Inflammatory macrophage (primary cell): ENCODE results near the gene GEMIN2.
"Not testable (repeated sequence)": the region's sequence is repeated elsewhere in the genome, so short reads cannot be mapped to it uniquely, and the experiment has no call there.

Source experiments
- DNase-seq, 2 donors: peaks; one replicate each; pipeline ENCODE4 v3.0.0-alpha.2; 2020 to 2022

GEMIN2 gene

DNA sequence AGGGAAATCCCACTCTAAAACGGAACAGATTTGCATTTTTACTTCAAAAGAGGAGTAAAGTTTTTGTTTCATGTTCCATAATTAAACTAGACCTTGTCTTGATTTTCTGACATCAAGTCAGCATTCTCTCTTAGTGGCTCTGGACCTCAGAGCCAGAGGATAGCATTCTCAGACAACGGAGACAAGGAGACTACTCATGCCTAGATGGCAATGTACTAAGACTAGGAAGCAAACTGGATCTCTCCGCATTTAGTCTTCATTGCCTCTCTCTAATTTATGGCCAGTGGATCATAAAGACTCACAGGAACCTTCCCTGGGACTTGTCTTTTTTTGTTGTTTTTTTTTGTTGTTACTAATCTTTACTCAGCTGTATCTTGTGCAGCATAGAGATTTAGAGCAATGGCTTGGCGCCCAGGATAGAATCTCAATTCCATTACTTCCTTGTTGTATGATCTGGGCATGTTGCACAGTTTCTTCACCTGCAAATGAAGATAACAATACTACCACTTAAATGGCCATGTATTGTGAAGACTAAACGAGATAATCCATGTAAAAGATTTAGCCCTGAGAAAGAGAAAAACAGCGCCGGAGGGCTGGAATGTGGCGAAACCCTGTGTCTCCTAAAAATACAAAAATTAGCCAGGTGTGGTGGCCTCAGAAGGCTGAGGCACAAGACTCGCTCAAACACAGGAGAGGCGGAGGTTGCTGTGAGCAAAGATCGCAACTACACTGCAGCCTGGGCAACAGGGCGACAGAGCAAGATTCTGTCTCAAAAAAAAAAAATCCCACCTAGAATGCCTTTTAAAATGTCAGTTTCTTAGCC is 4.0 kb upstream of the GEMIN2 start:
- no peak for DNase-seq

DNA sequence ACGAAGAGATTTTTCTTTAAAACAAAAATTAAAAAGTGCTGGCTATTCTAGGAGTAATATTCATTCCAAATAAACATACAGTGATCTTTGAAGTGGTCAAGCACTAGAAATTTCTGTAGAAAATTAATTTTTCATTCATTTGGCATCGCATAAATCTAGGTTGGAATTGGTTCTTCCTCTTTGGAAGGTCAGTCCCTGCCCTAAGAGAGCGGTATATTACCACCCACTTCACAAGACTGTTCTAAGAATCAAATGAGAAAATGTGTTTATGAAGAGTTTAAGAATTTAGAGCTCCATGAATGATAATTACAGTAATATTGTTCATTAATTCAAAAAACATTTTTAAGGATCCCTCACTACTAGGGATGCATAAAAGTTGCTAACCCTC is 444 bp upstream of the GEMIN2 start:
- DNase-seq: no peak

DNA sequence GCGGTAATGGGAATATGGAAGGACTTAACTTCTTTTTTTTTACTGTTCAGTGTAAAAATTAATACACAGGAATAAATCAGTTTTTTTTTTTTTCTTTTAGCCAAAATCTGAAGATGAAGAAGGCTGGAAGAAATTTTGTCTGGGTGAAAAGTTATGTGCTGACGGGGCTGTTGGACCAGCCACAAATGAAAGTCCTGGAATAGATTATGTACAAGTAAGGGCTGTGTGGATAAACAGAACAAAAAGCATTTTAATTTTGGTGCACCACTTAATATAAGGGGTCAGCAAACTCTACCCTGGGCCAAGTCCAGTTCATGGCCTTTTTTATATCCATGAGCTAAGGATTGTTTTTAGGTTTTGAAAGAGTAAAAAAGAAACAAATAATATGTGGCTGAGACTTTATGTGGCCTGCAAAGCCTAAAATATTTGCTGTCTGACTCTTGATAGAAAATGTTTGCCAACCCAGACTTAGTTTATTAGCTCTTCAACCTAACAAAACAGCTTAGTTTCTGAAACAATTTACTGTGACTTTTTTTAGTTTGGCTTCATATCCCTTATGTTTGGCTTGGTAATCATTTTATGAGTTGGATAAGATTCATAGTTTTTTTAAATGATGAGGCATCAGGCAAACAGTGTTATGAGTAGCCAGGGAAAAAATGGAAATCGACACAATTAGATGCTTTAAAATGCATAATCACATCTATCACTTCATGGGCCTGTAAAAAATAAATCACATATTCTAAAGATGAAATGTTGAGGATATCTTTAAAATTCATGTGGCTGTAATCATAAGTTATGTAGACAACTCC is 8.4 kb downstream of the GEMIN2 start:
- DNase-seq: no peak

DNA sequence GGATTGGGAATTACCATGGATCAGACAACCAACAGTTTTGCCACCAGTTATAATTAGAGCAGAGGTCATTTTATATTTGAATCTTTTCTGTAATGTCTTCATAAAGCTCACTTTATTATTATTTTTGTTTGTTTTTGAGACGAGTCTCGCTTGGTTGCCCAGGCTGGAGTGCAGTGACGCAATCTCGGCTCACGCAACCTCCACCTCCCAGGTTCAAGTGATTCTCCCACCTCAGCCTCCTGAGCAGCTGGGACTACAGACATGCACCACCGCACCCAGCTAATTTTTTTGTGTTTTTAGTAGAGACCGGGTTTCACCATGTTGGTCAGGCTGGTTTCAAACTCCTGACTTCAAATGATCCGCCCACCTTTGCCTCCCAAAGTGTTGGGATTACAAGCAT is 23.7 kb downstream of the GEMIN2 start:
- not testable (repeated sequence) for DNase-seq

DNA sequence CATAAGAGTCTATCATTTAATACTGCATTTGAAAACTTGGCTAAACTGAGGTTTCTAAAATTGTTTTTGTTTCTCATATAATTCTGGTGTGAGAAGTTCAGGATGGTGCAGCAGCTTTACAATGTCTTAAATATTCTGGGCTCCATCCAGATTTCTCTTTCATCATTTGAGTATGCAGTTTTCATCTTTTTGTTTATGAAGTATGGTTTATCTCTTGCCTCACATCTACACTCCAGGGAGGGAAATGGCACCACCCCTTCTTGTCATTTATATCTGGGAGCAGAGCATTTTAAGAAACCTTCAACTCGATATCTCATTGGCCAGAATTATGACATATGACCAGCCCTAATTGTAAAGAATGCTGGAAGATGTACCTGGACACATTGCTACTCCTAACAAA is 24.3 kb downstream of the GEMIN2 start:
- no peak for DNase-seq

DNA sequence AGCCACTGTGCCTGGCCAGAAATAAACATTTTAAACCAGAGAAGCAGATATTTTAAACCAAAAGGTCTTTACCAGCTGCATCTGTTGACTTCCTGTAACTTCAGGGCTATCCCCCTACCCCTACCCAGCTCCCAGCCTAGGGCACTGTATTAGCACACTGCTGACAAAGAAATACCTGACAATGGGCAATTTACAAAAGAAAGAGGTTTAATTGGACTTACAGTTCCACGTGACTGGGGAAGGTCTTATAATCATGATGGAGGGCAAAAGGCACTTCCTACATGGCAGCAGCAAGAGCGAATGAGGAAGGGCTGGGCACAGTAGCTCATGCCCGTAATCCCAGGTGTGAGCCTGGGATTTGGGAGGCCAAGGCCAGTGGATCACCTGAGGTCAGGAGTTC is 26.0 kb downstream of the GEMIN2 start:
- DNase-seq: no peak

DNA sequence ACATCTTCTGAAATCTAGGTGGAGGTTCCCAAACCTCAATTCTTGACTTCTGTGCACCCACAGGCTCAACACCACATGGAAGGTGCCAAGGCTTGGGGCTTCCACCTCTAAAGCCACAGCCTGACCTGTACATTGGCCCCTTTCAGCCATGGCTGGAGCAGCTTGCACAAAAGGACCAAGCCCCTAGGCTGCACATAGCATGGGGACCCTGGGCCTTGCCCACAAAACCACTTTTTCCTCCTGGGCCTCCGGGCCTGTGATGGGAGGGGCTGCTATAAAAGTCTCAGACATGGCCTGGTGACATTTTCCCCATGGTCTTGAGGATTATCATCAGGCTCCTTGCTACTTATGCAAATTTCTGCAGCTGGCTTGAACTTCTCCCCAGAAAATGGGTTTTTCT is 27.5 kb downstream of the GEMIN2 start:
- not testable (repeated sequence) for DNase-seq

DNA sequence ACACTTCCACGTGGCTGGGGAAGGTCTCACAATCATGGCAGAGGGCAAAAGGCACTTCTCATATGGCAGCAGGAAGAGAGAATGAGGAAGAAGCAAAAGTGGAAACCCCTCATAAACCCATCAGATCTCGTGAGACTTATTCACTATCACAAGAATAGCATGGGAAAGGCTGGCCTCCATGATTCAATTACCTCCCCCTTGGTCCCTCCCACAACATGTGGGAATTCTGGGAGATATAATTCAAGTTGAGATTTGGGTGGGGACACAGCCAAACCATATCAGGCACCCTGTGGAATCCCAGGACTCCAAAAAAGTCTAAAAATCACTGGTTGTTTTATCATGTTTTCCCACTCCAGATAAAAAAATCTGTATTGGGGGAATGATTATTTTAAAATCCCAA is 29.1 kb downstream of the GEMIN2 start:
- not testable (repeated sequence) for DNase-seq

DNA sequence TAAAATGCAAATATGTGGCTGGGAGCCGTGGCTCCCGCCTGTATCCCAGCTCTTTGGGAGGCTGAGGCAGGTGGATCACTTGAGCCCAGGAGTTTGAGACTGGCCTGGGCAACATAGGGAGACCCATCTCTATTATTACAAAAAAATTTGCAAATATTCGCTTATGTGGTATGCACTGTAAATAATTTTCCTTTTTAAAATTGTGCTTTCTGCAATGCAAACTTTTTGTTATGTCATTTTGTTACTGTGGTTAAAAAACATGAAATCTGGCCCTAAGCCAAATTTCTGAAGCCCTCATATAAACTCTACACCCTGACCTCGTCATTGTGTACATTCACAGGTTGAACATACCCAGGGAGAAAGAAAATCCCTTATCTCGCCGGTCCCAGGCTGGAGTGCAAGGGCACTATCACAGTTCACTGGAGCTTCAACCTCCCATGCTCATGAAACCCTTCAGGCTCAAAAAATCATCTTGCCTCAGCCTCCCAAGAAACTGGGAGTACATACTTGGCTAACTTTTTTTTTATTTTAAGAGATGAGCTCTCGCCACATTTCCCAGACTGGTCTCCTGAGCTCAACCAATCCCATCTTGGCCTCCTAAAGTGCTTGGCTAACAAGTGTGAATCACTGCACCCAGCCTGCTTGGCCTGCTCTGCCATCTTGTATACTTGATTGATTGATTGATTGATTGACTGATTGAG is 31.3 kb downstream of the GEMIN2 start:
- no peak for DNase-seq

DNA sequence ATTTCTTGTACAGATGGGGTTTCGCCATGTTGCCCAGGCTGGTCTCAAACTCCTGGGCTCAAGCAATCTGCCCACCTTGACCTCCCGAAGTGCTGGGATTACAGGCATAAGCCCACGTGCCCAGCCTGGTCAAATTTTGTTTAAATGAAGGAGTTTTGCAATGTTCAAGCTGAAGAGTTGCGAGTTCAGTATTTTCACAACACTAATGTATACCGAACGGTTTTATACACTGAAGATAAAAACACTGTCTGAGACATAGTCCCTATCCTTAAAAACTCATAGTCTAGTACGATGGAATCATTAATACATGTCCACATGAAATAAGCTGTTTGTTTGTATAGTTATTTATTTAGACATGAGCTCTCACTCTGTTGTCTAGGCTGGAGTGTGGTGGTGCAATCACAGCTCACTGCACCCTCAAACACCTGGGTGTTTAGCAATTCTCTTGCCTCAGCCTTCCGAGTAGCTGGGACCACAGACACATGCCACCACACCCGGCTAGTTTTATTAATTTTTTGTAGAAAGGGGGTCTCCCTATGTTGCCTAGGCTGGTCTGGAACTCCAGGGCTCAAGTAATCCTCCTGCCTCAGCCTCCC is 40.6 kb downstream of the GEMIN2 start:
- DNase-seq: no peak

DNA sequence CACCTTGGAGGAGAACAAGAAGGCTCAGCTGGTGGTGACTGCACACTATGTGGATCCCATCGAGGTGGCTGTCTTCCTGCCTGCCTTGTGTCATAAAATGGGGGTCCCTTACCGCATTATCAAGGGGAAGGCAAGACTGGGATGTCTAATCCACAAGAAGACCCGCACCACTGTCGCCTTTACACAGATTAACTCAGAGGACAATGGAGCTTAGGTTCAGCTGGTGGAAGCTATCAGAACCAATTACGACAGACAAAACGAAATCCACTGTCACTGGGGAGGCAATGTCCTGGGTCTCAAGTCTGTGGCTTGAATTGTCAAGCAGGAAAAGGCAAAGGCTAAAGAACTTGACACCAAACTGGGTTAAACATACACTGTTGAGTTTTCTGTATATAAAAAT is 43.4 kb downstream of the GEMIN2 start:
- DNase-seq: no peak

DNA sequence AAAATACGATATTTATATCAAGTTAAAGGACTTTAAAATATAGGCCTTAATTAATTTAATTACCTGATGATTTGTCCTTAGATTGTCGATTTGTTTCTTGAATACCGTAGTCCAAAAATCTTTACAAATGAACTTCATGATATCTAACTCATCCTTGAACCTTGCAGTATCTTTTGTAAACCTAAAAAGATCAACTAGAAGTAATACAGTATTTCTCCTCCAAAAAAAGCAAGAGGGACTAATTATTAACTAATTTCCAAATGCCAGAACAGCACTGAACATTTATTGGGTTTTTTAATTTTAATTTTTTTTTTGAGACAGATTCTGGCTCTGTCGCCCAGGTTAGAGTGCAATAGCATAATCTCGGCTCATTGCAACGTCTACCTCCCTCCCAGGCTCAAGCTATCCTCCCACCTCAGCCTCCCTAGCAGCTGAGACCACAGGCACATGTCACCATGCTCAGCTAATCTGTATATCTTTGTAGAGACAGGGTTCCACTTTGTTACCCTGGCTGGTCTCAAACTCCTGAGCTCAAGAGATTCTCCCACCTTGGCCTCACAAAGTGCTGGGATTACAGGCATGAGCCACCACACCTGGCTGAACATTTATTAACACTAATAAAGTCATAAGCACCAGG is 44.2 kb downstream of the GEMIN2 start:
- no peak for DNase-seq

DNA sequence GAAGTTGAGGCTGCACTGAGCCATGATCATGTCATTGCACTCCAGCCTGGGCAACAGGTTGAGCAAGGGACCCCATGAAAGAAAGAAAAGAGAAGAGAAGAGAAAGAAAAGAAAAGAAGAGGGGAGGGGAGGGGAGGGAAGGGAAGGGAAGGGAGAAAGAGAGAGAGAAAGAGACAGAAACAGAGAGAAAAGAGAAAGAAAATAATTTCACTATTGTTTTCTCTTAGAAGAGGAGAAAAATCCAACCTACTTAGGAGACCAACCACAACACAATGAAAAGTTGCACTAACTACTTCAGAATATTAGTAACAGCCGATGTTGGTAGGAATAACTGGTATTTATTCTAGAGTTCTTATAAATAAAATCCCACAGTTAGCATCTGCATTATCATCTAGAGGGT is 46.4 kb downstream of the GEMIN2 start:
- DNase-seq: no peak

DNA sequence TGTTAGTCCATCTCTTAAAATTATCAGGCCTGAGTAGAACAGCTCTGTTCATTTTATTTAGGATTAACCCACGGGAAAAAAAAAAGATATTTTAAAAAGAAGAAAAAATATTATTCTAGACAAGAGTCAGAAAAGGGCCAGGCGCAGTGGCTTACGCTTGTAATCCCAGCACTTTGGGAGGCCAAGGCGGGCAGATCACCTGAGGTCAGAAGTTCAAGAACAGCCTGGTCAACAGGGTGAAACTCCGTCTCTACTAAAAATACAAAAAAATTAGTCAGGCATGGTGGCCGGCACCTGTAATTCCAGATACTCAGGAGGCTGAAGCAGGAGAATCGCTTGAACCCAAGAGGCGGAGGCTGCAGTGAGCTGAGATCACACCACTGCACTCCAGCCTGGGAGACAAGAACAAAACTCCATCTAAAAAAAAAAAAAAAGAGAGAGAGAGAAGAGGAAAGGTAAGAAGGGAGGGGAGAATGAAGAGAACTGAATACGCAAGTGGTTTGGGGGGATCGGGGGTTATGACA is 53.7 kb downstream of the GEMIN2 start:
- DNase-seq: not testable (repeated sequence)

DNA sequence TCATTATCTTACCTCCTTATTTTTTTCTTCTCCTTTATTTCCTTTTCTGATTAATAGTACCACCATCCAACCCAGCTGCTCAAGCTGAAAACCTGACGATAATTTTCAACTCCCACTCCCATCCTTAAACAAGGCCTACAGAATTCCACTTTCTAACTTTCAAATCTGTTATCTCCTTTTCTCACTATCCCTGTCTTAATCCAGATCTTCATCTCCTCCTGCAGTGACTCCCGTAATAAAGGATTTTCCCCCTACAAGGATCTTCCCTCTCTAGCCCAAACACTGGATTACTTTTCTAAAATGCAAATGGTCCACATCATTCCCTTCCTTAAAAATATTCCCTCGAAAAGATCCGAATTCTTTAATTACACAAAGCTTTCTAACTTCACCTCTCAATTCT is 54.5 kb downstream of the GEMIN2 start:
- DNase-seq: no peak

DNA sequence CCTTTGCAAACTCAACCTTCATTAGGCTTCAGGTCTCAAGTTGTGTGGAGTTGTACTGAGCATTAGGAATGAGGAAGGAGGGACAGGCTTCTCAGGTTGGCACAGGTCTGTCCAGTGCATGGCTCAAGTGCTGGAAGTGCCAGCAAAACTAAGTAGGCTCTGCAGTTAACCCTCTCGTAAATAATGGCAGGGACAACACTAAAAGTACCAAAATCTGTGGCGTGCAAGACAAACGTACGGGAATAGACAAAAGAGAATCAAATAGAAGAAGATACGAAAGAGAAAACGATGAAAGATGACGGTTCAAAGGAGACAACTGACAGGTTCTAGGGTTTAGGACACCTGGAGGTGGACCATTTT is 55.4 kb downstream of the GEMIN2 start:
- peak in 1 of 2 donors; percentile 9 for DNase-seq

DNA sequence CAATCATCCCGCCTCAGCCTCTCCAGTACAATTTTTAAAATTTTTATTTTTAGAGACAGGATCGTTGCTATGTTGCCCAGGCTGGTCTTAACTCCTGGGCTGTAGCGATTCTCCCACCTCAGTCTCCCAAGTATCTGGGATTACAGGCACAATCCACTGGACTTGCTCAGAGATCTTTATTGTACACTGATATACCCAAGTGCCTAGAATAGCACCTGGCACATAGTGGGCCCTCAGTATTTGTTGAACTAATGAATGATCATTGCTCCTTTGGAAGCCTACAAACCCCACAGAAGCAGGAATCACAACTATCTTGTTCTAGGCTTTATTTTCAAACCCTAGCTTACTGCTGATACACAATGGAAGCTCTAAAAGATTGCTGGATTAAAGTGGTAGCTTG is 59.1 kb downstream of the GEMIN2 start:
- no peak for DNase-seq

DNA sequence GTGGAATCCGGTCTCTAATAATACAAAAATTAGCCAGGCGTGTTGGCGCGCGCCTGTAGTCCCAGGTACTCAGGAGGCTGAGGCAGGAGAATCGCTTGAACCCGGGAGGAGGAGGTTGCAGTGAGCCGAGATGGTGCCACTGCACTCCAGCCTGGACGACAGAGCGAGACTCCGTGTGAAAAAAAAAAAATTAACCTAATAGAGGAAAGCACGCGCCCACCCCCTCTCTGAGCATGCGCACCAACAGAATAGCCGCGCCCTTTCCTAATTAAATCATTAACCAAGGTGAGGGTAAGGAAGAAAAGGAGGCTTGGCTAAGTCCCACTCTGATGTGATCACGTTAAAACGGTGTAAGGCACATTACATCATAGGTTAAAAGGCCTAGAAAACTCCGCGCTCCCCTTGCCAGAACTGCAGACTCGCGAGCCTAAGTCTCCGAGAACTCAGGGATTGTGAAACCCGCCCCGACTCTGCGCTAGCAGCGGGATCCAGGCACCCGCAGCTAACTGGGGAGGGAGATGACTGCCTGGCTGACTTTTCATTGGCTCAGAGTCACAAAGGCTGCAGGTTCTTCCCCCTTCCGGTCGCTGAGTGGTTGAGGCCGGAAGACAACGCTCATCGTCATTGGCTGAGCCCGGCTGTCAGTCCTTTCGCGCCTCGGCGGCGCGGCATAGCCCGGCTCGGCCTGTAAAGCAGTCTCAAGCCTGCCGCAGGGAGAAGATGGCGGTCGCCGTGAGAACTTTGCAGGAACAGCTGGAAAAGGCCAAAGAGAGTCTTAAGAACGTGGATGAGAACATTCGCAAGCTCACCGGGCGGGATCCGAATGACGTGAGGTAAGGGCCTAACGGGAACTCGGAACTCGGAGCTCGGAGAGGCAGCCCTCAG is 60.7 kb downstream of the GEMIN2 start, which contains the start of gene PNN:
Gene PNN, plus strand, starts transcription at position 695 of the 885 bp plus-strand sequence. Its CDS starts 26 bp downstream, at position 721.
- DNase-seq: peak; percentile 99

DNA sequence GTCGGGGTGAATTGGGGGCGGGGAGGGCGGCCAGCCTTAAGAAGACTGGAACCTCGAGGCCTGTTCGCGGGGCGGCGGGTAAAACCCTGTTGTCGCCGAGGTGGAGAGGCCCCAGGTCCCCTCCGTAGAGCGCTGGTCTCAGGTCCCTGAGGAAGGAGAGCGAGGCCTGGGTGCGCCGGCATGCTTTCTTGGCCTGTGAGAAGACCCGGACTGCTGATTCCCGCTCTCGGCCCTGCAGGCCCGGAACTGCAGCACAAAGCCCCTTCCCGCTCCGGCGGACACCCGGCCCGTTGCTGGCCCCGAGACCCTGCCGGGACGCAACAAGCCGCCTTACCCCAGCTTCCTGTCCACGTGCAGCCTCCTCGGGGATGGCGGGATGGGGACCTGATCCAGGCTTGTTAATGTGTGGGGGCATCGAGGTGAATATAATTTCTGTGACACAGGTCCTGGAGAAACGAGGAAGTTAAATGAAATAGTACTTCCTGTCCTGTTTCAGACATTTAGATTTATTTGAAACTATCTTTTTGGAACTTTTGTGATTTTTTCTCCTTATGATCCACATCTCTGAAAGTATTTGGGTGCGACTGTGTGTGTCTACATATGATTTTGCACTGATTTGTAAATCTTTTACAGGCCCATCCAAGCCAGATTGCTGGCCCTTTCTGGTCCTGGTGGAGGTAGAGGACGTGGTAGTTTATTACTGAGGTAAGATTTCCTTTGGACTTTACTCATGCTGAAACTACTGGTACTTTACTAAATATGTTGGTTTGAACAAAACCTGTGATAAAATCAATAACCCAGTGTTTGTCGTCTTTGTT is 61.5 kb downstream of the GEMIN2 start:
- DNase-seq: peak; percentile 23 to 29
